Stimulated activated CD4-positive, alpha-beta T cell treated with anti-CD3 and anti-CD28 coated beads, Interleukin-4, amount 100 ng/mL, for 48 hours (primary cell): ENCODE data around the gene PUM1.
A peak's percentile ranks its signal among the peaks of the same experiment; 100 is the strongest.

Experiments
- DNase-seq, 2 donors: peaks; one replicate each; pipeline ENCODE4 v3.0.0-alpha.2; 2020; ENCODE audit warnings: low read depth in 2 of 2

The PUM1 gene

DNA sequence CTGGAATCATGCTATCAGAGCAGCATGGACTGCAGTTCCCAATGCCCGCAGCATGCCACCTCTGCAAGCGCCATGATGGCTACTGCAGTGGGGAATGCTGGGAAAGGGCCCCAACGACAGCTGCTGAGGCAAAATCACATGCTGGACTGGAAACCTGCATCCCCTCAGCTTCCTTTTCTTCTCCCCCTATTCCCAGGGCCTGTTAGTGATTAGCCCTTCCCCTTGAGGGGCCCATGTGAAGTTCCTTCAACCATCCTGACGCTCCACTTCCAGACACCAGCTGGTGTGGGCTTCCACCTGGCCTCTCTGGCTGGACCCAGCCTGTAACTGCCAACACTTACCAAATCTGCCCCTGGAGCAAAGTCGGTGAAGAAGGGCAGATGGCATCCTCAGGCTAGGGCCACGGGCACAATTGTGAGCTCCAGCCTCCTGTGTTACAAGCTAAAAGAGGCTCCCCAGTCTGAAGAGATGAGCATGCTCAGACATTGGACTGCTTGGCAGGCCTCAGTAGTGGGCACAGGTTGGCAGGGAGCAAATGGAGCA is 134.8 kb downstream of the PUM1 start:
- DNase-seq = no peak

DNA sequence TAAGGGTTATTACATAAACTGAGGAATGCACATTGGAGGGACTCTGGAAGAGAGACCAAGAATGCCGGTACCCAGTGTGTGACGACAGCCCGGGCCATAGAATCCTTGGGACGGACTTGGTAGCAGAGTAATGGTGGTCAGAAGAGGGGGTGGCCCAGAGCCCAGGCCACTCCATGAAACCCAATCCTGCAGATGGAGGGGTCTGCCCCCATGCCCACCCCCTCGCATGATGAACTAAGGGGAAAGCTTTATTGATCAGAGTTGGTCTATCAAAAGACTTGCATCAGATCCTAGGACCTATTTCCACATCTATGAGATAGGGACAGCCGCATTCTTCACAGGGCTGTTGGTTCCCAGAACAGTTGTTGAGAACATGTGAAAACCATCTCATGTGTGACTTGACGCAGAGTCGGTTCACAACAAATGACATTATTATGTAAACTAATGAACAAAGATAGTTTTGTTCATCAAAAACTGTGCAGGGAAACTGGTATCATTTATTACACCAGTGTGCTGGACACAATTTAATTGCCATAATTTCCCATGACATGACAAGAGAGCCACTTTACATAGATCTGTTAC is 135.5 kb downstream of the PUM1 start:
- no peak for DNase-seq

DNA sequence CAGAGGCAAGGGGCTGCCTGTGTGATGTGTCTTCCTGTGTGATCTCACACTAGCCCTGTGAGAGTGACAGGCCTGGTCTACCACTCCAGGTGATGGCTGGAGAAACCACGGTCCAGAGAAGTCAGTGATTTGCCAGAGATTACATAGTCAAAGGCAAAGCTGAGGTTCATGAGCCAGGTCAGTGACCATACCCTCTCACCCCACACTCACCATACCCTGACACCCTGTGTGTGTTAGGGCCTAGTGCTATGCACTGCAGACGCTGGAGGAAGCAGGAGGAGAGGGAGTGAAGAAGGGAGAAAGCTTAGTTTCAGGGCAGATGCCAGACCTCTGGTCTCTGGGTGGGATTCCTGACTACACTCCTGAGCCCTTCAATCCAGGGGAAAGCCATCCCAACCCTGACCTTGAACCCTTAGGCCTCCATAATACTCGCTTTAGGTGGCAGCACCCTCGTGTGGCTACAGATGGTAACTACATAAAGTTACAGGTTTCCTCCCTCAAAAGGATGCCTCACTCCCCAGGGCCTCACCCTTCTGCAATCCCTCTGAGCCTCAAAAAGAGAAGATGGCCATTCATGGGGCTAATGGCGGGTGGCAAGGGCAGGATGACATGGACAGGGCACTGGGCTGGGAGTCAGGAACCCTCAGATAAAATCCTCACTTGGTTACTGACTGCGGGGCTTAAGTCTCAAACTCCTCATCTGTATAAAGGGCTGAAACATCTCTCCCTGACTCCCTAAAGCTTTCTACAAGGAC is 136.2 kb downstream of the PUM1 start:
- DNase-seq = peak; percentile 40 to 50

DNA sequence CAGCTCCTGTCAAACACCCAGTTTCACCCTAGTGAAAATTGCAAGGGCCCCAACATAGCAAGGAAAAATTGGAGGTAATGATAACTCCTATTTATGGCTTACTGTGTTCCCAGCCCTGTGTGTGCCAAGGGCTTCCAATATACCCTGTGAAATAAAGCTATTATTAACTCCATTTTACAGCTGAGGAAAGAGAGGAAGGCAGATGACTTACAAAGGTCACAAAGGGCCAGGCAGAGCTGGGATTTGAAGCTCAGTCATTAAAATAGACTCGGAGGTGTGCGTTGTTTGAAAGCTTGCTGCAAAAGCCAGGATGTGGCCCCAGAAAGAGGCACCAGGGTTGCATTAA is 136.8 kb downstream of the PUM1 start:
- DNase-seq = no peak

DNA sequence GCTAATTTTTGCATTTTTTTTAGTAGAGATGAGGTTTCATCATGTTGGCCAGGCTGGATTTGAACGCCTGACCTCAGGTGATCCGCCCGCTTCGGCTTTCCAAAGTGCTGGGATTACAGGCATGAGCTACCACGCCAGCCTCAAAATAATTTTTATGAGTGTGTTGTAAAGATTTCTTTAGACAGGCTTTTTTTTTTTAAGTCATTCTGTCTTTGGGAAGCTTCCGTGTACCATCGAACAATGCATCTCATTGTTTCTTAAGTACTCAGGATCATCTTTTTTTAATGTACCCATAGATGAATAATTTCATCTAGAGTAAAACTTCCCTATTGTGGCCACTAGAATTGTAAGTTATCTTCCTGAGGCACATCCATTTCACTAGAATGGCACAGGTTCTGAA is 137.3 kb downstream of the PUM1 start:
- DNase-seq = no peak

DNA sequence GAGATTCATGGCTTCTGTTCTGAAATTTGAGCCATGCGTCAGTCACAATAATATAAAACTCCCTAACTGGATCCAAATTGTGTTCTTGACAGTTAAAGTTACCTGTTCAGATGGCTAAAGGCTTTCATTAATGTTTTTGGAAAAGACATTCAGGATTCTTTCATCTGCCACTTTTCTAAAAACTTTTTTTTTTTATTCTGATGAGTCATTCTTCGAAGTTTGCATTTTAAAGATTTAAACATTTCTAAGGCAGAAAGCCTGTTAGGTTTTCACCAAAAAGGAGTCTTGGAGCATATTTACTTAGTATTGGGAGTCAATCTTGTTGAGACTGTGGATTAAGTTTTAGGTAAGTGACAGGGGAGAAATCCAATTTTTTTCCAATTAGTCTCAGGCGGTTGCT is 138.1 kb downstream of the PUM1 start:
- no peak for DNase-seq

DNA sequence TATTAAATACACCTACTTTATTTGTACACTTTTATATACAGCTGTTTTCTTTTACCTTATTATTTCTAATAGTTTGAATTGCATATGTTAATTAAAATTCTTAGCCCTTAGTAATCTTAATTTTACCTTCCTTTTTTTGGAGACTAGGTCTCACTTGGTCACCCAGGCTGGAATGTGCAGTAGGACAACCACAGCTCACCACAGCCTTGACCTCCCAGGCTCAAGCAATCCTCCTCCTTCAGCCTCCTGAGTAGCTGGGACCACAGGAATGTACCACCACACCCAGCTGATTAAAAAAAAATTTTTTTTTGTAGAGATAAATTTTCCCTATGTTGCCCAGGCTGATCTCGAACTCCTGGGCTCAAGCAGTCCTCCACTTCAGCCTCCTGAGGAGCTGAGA is 141.9 kb downstream of the PUM1 start:
- DNase-seq = no peak

DNA sequence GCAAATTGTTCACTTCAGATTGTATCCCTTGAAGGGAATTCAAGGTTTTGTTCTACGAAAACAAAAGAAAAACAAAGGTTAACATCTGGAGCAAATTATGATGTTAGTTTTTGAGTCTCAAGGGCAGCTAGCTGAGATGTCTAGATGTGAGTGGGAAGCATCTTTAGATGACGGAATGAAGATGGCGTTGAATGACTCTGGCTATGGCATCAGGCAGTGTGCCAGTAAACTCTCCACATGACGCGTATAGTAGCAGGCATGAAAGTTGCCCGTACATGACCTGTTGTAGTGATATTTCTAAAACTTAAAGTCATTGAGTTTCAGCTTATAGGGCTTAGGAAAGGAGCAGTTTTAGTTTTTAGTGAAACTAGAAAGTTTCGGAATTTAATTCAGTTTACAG is 144.7 kb downstream of the PUM1 start:
- DNase-seq = no peak

DNA sequence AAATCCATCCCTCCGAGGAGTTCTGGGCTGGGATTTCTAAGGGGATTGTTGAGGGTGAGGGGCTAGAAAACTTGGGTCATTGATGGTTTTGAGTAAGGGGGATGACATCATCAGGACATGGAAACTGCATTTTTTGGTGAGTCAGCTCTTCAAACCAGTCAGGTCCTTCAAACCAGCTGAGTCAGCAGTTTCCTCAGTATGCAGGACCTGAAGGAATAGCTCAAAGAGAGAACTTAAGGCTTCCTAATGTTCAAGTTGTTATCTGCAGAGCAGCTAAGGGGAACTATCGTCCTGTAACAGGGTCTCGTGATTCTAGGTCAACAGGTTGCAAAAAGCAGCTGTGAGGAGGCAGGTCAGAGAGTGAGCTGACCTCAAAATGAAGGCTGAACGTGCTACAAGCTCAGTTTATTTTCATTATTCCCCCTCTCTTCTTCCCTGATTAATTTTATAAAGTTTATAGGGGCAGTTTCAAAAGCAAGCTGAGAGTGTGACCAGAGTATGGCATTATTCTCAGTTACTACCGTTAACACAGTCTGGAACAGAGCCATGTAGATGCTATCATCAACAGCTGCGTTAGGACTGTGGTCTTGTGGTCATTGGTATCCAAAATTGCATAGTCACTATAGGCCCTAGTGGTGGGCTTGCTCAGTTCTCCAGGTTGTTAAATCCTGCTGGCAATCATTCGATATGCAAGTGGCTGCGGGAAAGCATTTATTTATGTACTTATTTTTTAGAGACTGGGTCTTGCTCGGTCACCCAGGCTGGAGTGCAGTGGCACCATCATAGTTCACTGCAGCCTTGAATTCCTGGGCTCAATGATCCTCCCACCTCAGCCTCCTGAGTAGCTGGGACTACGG is 146.3 kb downstream of the PUM1 start:
- DNase-seq = no peak

DNA sequence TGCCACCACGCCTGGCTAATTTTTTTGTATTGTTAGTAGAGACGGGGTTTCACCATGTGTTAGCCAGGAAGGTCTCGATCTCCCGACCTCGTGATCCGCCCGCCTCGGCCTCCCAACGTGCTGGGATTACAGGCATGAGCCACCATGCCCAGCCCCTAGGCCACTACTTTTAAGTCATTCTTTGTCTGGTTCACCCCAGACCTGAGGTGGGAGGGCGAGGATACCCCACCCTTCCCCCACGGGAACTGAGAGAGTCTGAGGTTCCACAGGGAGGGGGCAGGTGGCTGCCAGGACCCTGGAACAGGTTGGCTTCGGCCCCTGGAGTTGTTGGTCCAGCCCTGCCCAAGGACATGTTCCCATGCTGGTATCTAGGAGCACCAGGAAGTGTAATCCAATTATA is 149.2 kb downstream of the PUM1 start:
- DNase-seq = no peak

DNA sequence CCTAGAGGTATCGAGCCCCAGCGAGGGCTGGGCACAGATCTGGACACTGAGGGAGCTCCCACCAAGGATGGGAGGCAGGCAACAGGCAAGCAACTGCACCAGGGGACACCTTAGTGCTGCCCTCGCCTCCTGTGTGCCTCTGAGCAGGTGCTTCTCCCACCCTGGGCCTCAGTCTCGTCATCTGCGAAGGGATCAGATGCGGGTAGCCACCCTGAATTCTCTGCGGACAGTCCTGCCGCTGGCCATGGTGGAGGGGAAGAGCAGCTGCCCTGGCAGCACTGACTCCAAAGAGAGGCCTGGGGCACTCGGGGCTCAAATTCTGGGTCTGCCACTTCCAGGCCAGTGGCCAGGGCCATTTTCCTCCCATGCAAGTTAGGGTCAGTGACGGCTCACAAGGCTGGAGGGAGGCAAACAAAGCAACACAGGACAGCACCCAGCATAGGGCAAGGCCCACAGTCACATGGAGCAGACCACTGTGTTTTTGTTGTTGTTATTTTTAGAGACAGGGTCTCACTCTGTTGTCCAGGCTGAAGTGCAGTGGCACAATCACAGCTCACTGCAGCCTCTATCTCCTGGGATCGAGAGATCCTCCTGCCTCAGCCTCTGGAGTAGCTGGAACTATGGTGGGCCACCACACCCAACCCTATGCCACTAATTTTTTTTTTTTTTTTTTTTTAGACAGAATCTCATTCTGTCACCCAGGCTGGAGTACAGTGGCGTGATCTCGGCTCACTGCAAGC is 149.9 kb downstream of the PUM1 start:
- DNase-seq = no peak

DNA sequence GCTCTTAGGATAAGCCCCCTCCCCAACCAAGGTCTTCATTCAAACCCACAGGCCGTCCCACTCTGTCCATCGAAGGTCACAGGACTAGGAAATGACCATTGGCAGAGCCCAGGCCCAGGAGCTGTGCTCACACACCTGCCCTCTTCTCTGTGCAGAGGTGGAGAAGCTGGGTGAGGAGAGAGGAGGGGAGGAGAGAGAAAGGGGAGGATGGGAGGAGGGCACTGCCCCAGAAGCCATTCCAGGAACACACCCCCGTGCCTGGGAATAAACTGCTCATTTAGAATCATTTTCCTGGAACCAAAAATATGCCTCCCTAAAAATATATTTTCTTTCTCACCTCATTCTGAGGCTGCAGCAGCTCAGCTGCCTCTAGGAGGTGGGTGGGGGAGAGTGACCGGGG is 150.6 kb downstream of the PUM1 start:
- no peak for DNase-seq

DNA sequence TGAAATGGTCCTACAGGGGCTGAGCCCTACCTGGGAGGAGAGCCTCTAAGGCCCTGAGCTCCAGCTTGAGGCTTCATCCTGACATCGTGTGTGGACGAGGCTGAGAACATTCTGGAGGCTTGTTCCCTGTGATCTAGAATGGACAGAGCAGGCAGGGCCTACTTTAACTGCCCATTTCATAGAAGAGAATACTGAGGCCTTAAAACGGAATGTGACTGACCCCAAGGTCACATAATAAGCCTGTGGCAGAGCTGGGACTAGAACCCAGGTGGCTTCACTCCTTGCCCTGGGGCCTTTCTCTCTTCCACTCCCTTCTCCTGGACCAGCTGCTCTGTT is 151.0 kb downstream of the PUM1 start:
- DNase-seq = no peak

DNA sequence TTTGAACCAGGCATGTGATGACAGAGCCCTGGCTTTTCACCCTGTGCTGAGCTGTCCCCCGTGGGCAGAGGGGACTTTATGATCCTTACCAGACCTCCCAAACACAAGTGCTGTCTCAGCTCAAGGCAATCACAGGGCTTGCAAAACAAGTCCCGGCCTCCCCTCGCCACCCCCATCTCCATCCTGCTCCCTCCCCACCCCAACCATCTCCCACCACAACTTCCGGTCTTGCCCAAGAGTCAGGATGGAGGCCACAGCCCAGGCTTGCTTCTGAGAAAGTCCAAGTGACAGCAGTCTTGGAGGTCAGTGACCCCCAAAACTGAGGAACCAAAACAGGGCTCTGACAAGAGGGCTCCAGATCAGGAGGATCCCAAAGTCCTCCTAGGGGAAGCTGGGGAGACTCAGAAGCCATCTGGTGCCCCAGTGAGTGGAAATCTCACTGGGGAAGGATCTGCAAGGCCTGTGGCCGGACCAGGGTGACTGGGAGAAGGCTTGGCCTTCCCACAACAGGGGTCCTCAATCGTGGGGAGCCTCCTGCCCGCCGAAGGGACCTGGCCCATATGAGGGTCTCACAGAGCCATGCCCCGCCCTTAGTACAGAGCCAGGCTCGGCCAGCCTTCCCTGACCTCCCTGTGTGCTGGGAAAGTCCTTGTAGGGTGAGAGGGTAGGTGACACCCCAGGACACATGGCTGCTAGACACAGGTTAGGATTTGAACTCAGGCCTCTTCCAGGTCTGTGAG is 152.4 kb downstream of the PUM1 start:
- DNase-seq = no peak

DNA sequence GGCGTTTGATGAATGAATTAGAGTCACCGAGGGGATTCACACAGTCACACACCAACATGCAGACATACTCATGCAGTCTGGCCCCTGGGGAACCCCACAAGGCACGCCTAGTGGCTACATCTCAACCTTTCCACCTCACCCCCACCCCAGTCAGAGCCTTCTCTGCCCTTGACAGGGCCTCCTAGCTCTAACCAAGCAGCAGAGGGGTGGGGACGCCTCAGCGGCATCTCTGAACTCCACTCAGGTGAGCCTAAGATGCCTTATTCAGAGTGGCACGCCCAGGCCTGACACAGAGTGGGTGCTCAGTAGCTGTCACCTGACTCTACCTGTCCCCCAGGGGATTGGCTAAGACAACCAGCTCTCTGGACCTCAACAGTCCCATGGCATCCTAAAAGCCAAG is 153.3 kb downstream of the PUM1 start:
- DNase-seq = no peak

DNA sequence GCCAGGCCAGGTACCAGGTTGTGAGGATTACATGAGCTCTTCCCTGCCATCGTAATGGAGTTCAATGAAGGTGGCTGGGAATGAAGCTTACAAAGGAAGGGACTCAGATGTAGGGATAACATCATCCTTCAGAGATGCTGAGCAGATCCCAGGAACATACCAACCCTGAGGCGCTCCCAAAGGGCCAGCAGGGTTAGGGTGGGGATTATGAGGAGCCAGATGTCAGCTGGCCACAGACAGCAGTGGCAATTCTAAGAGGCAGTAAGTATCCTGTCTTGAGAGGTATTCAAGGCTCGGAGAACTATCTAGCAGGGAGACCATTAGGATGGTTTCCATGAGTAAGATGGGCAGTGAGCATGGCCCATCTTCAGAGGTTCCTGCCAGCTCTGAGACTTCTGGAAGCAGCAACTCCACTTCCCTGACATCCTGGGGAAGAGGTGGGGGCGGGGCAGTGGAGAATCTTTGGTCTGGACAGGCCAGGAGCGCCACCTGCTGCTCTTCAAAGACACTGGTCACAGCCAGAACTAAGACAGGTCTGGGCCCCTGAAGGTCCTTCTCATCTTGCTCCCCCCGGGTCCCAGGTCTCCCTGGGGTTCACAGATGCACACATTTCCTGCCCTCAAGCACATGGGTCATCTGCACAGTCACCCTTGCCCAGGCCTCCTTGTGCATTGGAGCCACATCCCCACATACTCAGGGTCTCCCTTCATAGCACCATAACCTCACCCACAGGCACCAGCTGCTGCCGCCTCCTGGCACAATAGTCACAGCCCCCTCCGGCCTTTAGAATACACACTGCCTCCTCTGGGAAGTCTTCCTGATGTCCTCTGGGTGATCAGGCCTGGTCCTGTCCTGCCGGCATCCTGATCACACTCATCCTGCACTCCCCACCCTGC is 154.2 kb downstream of the PUM1 start:
- peak; percentile 55 to 56 for DNase-seq

DNA sequence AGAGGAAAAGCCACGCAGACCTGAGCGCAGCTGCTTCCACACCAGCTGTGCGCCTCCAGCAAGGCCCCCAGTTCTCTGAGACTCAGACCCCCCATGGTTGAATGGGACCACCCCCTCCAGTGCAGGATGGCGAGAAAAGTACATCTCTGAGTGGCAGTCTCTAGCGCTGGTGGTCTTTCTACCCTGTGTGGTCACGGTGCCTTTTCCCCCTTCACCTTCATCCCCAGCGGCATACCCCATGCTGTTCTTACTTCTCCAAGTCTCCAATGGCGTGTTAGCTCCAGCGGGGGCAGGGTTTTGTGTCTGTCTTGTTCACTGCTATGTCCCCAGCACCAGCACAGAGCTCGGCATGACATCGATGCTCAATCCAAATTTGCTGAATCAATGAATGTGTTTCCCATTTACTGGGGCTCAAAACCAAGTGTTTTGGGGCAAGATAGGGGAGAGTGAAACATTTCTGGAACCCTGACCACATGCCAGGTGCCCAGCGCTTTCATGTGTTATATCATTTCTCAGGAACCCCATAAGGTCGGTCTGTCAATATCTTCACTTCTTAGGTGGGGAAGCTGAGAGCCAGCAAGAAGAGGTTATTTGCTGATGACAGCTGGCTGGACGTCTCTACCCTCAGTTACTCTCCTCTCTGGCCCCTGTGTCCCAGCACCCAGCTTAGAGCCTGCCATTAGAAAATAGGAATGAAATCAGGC is 156.0 kb downstream of the PUM1 start:
- no peak for DNase-seq

DNA sequence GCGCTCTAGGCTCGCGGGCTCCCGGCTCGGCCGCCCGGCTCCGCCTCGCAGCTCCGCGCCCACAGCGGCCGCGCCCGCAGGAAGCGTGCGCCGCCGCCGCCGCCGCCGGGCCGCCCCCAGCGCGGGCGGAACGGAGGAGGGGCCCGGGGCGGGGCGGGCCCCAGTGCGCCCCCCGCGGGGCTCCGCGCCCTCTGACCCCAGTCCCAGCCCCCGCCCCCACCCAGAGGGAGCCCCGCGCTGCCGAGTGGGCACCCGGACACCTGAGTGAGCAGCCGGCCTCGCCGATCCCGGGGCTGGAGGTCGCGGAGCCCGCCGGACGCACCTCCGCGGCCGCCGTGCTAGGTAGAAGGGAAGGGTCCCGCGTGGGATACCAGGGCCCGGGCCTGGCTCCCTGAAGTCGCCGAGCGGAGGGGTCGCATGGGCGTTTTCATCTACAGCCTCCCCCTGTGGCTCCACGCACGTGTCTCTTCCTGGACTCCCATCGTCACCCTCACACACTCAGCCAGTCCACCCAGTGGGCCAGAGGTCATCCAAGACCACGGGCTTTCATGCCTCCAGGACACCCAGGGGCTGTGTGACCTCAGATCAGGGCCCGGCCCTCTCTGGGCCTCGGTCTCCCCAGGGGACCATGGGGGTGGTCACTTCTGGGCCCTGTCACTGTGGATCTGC is 156.7 kb downstream of the PUM1 start, which contains the start of gene SDC3:
TSS of gene SDC3 (minus strand) at position 63 of the 669 bp plus-strand sequence. CDS start 172 bp downstream, outside the sequence.
- DNase-seq = no peak

DNA sequence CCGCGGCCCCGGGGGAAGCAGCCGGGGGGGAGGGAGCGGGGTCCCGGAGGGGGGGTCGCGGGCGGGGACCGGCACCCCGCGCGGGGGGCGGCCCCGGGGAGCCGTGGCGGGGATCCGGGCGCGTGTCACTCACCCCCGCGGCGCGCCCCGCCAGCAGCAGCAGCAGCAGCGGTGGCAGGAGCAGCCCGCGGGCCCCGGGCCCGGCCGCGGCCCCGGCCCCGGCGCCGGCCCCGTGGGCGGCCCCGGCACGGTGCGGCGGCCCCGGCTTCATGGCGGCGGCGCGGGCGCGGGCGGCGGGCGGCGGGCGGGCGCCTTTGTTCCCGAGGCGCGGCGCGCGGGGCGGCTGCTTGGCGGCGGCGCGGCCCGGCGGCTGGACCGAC is 157.2 kb downstream of the PUM1 start:
- DNase-seq = no peak
